Hematopoietic multipotent progenitor cell treated with erythropoietin and hydrocortisone succinate and interleukin-3 and kit ligand, for 15 days (in vitro differentiated cells): ENCODE measurements around the gene ATP5F1E.
"Not testable (repeated sequence)": the region's sequence is repeated elsewhere in the genome, so short reads cannot be mapped to it uniquely, and the experiment has no call there.

Source experiments
- DNase-seq: peaks from one replicate; pipeline ENCODE4 v3.0.0-alpha.2; 2015; ENCODE audit warnings: low spot score

ATP5F1E gene

DNA sequence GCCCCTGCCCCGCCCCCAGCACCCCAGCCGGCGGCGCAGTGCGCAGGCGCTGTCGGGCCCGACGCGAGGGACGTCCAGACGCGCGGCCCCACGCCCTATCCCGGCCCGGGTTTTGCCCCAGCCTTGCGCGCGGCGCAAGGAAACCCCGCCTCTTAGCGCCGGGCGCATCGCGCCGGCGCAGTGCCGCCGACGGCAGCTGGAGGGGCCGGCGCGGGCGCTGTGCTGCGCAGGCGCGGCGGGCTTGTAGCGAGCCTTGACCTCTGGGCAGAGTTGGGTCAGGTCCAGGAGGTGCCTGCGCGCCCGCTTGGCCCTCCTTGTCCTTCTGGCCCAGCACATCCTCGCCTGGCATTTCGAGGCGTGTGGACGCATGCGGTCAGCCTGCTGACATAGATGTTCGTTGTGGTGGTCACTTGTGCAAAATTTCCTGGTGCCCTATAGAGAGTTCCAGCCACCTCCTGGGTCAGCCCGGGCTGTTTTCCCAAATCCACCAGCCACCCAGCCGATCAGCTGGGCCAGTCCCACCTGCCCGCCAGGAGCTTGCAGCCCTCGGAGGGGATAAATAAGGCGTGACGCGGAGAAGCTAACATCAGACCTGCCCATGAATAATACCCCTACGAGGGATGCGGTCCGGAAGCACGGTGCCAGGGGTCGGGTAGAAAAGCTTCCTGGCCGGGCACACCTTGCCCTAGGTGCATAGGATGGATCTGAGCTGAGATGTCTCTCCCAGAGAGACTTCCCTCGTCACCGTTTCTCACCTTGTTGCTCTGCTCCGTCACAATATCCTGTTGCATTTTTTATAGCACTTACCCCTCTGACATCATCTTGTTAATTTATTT is 10.9 kb upstream of the ATP5F1E start:
- peak; percentile 96 for DNase-seq

- DNase-seq, result peak; percentile 33
Observed at GRCh38 chr20:59042151-59042795, 10.1 kb upstream of the ATP5F1E start, which contains the start of gene PRELID3B. Gene PRELID3B, minus strand, starts transcription at chr20:59042786. Its CDS starts 56 bp downstream, at chr20:59042730.

DNA sequence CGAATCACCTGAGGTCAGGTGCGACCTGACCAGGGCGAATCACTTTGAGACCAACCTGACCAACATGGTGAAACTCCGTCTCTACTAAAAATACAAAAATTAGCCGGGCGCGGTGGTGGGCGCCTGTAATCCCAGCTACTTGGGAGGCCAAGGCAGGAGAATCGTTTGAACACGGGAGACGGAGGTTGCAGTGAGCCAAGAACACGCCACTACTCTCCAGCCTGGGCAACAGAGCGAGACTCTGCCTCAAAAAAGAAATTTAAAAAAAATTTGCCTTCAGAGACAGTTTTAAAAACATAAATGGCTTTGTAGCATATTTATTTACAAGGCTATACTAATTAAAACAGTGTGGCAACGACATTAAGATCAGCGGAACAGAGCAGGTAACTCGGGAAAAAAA is 9.4 kb upstream of the ATP5F1E start:
- not testable (repeated sequence) for DNase-seq

GRCh38 chr20:59040667-59041066 is 8.5 kb upstream of the ATP5F1E start:
- DNase-seq, result no peak

- DNase-seq, result no peak
Observed at GRCh38 chr20:59039233-59039632, 7.1 kb upstream of the ATP5F1E start.

GRCh38 chr20:59037386-59037785 is 5.3 kb upstream of the ATP5F1E start:
- DNase-seq, result no peak

- DNase-seq, result no peak
Observed at GRCh38 chr20:59035381-59035780, 3.2 kb upstream of the ATP5F1E start.

DNA sequence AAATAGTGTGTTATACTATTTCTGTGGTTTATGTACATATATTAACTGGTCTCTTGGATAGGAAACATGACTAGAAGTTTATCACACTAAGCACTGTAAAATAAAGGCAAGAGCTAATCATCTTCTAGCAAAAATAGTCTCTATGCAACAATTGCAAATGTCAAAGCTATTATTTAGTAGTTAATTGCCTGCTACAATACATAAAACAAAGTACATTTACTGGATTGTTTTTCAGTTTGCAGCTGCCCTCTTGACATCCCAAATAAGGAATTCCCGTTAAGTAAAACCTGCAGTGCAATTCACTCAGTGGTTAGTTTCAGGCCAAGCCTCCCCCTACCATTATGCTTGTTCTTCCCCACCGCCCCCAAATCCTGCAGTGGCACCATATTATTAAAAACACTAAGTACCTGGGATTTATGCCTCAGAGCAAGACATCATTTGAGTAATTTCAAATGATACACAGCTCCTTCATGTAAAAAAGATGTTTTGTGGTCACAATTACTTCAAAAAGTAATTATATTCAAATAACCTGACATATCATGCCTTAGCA is 1.6 kb upstream of the ATP5F1E start:
- DNase-seq, result no peak

DNA sequence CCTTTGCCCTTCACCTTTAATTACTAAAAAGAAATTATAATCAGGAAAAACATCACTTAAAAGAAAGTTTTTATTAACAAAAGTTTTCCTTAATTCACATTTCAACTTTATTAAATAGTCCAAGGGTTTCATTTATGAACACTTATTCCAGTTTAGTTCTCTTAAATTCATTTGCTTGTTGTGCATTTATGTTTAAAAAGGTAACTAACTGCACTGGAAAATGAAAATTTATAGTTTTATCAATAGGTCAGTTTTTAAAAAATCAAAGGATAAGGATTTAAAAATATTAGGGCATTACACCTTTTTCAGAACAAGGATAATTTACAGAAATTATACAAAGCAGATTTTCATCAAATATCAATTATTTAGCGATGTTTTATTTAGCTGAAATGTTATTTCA is 958 bp upstream of the ATP5F1E start:
- no peak for DNase-seq

GRCh38 chr20:59032713-59033059 is 551 bp upstream of the ATP5F1E start:
- DNase-seq, result no peak

GRCh38 chr20:59031564-59032022 is 542 bp downstream of the ATP5F1E start:
- DNase-seq, result no peak

- DNase-seq, result no peak
Observed at GRCh38 chr20:59030911-59031563, 1.1 kb downstream of the ATP5F1E start.

- DNase-seq, result no peak
Observed at GRCh38 chr20:59028812-59029211, 3.3 kb downstream of the ATP5F1E start.

DNA sequence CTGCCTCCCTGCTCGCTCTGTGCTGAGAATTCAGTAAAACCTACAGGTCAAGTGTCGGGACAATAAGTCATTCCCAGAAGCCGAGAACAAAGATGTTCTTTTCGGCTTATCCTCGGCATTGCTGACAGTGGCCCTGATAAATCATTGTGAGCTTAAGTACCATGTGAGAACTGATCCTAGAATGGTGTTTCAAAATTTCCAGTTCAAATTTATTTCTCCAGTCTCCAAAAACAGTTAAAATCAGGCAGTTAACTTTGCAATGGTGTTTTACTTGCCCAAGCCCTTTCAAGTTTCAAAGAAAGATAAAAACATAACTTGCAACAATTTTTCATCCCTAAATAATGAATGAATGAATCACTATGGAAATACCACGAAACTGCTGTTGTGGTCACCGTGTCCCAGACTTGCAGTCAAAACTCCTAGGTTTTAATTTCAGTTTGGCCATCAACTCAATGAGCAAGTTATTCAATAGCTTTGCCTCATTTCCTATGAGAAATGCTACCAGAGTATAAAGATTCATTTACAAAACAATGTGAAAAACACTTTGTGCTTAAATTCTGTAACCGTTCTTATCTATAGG is 4.3 kb downstream of the ATP5F1E start:
- DNase-seq, result no peak

GRCh38 chr20:59026904-59027740 is 5.0 kb downstream of the ATP5F1E start:
- no peak for DNase-seq

DNA sequence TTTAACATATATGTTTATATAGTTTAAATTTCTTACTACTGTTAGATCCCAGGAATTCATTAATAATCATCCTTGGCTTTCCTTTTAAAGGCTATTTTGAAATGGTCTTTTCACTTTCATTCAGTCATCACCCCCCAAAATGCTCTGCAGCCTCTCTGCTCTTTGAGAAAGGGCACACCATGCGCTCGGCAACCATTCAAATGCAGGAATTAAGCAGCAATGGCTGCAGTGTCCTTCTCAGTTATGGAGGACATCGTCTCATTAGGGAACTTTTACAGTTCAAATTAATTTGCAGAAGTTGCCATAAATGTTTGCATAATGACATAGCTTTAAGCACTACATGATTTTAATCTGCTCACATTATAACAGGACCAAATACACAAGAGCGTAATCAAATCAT is 6.6 kb downstream of the ATP5F1E start:
- no peak for DNase-seq

DNA sequence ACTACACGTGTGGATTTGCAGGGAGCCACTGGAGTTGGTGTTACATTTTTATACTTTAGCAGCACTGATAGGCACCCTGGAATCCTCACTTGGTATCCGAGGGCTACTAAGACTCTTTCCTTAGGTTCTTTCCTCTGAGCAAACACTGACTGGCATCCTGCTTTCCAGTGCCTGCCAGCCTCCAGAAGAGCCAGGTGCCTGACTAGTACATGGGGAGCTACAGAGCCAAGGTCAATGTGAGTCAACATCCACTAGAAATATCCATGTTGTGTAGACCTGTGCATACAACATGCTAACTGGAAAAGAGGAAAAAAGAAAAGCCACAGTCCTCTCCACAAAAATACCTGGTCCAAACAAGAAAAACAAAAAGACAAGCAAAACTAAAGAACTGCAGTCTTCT is 7.0 kb downstream of the ATP5F1E start:
- DNase-seq, result no peak

- no peak for DNase-seq
Observed at GRCh38 chr20:59024111-59024530, 8.0 kb downstream of the ATP5F1E start.

GRCh38 chr20:59023616-59024015 is 8.5 kb downstream of the ATP5F1E start:
- no peak for DNase-seq

DNA sequence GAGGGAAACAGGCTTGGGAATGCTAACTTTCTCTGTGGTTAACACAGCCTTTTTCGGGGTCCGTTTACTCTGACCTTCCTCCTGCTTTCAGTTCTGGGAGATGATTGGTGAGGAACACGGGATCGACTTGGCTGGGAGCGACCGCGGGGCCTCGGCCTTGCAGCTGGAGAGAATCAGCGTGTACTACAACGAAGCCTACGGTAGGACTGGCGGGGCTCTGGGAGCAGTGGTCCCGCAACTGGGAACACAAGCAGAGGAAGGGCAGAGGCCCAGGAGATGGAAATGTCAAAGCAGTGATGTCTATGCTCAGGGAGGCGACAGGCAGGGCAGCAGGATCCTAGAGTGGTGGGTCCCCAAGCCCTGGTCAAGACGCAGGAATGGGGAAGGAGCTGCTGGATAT is 9.4 kb downstream of the ATP5F1E start:
- no peak for DNase-seq

DNA sequence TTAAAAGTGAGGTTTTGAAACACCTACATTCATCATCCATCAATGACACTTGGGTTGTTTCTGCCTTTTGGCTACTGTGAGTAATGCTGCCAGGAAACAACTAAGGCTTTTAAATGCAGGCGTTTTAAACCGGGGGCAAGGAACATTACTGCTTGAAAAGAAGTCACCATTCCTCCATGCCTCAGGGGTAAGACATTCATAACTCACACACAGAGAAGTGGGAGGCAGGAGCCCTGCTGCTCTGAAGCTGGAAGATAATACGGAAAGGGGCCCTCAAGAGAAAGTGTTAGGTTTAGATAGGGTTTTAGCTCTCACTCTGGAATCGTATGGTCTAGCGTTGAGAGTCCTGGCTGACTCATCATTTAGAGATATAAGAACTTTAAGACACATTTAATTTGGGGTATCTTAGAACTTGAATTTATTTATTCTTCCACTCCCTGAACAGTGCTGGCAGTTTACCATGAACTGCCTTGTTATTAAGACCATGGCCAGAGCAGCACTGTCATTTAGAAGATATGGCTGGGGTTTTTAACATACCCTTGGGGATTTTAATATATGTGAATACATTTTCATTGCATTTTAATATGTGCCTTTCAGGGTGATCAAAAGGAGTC is 11.1 kb downstream of the ATP5F1E start:
- peak; percentile 95 for DNase-seq
